ENCODE results near the gene PKP3.

DNA sequence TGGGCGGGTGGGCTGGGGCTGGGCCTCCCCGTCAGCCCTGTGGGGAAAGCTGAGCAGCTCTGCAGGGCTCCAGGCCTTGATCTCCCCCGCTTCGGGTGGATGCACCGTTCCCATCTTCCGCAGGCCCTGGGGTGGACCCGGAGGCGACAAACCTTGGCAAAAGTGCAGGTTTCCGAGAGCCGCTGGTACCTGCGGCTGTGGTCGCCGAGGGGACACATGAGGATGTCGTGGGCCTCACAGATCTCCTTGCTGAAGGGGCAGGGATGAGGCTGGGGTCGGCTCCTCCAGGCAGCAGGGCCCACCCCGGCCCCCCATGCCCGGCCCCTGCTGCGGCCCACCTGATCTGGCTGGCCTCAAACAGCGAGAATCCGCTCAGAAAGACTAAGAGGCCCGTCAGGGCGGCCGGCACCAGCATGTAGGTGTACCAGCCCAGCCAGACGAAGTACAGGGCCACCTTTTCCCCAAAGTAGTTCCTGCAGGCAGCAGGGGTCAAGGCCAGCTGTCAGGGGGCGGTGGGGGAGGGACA lies 36.0 kb downstream of the PKP3 start:
- TF ChIP-seq, protein P1, sequence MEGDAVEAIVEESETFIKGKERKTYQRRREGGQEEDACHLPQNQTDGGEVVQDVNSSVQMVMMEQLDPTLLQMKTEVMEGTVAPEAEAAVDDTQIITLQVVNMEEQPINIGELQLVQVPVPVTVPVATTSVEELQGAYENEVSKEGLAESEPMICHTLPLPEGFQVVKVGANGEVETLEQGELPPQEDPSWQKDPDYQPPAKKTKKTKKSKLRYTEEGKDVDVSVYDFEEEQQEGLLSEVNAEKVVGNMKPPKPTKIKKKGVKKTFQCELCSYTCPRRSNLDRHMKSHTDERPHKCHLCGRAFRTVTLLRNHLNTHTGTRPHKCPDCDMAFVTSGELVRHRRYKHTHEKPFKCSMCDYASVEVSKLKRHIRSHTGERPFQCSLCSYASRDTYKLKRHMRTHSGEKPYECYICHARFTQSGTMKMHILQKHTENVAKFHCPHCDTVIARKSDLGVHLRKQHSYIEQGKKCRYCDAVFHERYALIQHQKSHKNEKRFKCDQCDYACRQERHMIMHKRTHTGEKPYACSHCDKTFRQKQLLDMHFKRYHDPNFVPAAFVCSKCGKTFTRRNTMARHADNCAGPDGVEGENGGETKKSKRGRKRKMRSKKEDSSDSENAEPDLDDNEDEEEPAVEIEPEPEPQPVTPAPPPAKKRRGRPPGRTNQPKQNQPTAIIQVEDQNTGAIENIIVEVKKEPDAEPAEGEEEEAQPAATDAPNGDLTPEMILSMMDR (IDR thresholded peaks at IDR 0.05; ENCODE audit: borderline replicate concordance, extremely low read depth, low read length, poor library complexity, severe bottlenecking): no peak
- no peak for TF ChIP-seq EZH2 (IDR thresholded peaks at IDR 0.05; ENCODE audit: borderline replicate concordance, low read depth, low read length, severe bottlenecking)

Data from DND-41 (cell line).